ENCODE measurements around the gene QRFP. TPM values are rescaled to one million over a fixed set of nuclear protein-coding genes. Genes with fewer than 3 reads are reported as not detected.

Gene QRFP
- total RNA-seq, 1 experiment from 2014 or later = not detected

GRCh38 chr9:130915096-130915447 lies 18.5 kb upstream of the QRFP start:
- Histone ChIP-seq H3K4me2 (ENCODE audit: low read length) (no peak overlapping the region), H3K36me3 (ENCODE audit: control insufficient read depth in 1 of 2, insufficient read depth in 2 of 2, low read length in 2 of 2) (no peaks in the 10 kb centered on the region), H2AFZ (ENCODE audit: low read depth, low read length, poor library complexity, severe bottlenecking) (no peak overlapping the region), H3K4me3 (replicated peaks in 1 of 2; ENCODE audit: low read depth in 1 of 2, low read length in 2 of 2) (no peak overlapping the region), H3K9me3 (ENCODE audit: control insufficient read depth in 1 of 2, insufficient read depth in 1 of 2, low read depth in 1 of 2, low read length in 2 of 2) (no peaks in the 10 kb centered on the region), H3K9me2 (ENCODE audit: insufficient read depth) (no peaks in the 10 kb centered on the region), H3K27ac (ENCODE audit: low read depth, low read length) (no peak overlapping the region), H4K20me1 (ENCODE audit: insufficient read depth) (no peaks in the 10 kb centered on the region), H3K79me2 (ENCODE audit: insufficient read depth, low read length) (no peaks in the 10 kb centered on the region), H3K4me1 (ENCODE audit: control insufficient read depth in 1 of 2, insufficient read depth in 2 of 2, low read length in 2 of 2) (no peaks in the 10 kb centered on the region), H3K9ac (ENCODE audit: low read length) (no peak overlapping the region), H3K27me3 (ENCODE audit: insufficient read depth, low read length) (no peaks in the 10 kb centered on the region)
- DNase-seq (ENCODE audit: low read depth, low spot score) (no peak), ATAC-seq (no peak)
- intact Hi-C loops (cut with micrococcal nuclease) = no loop called here
- no peak for TF ChIP-seq ELF1 (IDR thresholded peaks at IDR 0.05; ENCODE audit: borderline replicate concordance, low read depth)
- TF ChIP-seq, protein P1, sequence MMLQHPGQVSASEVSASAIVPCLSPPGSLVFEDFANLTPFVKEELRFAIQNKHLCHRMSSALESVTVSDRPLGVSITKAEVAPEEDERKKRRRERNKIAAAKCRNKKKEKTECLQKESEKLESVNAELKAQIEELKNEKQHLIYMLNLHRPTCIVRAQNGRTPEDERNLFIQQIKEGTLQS (IDR thresholded peaks at IDR 0.05) = no peak
- no peak for TF ChIP-seq ZFX (IDR thresholded peaks at IDR 0.05)
- no peak for TF ChIP-seq CBX3 (IDR thresholded peaks at IDR 0.05; ENCODE audit: low read depth)
- no peak for TF ChIP-seq TCF7L2 (IDR thresholded peaks at IDR 0.05; ENCODE audit: borderline replicate concordance, extremely low read depth, insufficient read depth, insufficient read length)
- no peak for TF ChIP-seq SP1 (IDR thresholded peaks at IDR 0.05; ENCODE audit: low read depth)
- no peak for TF ChIP-seq SRF (IDR thresholded peaks at IDR 0.05; ENCODE audit: low read depth)
- no peak for TF ChIP-seq FOSL1 (IDR thresholded peaks at IDR 0.05; ENCODE audit: low read depth)
- ChIA-PET CTCF (no interaction called here), POLR2A (no interaction called here), RAD21 (ENCODE audit: low non-redundant PET in 1 of 2, low total read pairs in 2 of 2, uncharacterized antibody in 2 of 2, unreplicated experiment in 2 of 2) (no interaction called here)
- BruUV-seq (replicated peaks) = no TSS peak

DNA sequence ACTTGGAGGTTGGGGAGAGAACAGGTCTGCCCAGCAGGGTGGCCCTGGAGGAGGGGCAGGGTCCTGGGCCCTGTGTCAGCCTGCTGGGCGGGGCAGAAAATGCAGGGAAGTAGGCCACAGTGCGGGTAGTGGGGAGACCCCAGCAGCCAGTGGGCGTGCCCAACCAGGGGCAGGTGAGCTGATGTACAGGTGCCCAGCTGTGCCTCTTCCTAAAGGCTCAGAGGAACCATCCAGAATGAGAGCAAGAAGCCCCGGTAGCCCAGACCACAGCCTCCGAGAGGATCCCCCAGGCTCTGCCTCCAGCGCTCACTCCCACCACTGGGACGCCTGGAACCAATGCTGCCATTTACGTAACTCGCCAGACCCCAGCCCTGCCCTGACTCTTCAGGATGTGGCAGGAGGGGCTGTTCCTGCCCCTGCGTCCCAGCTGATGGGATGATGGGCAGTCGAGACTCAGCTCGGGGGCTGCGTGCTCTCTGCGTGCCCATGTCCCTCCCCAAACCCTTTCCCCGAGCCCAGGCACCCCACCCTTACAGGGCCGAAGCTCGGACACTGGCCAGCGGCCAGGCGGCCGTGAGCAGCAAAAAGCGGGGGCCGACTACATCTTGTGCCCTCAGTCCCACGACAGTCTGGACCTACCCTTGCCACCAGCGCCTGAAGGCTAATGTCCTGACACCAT lies 17.9 kb upstream of the QRFP start:
- H3K27ac ChIP-seq (ENCODE audit: low read depth, low read length) = no peak overlapping the region
- no peaks in the 10 kb centered on the region for H3K9me3 ChIP-seq (ENCODE audit: control insufficient read depth in 1 of 2, insufficient read depth in 1 of 2, low read depth in 1 of 2, low read length in 2 of 2)
- BruUV-seq (replicated peaks) = no TSS peak
- ChIA-PET POLR2A (no interaction called here), RAD21 (ENCODE audit: low non-redundant PET in 1 of 2, low total read pairs in 2 of 2, uncharacterized antibody in 2 of 2, unreplicated experiment in 2 of 2) (no interaction called here), CTCF (no interaction called here)
- H3K79me2 ChIP-seq (ENCODE audit: insufficient read depth, low read length) = no peaks in the 10 kb centered on the region
- no peak overlapping the region for H3K4me2 ChIP-seq (ENCODE audit: low read length)
- DNase-seq (ENCODE audit: low read depth, low spot score) (no peak), ATAC-seq (no peak)
- no peaks in the 10 kb centered on the region for H3K36me3 ChIP-seq (ENCODE audit: control insufficient read depth in 1 of 2, insufficient read depth in 2 of 2, low read length in 2 of 2)
- no peaks in the 10 kb centered on the region for H4K20me1 ChIP-seq (ENCODE audit: insufficient read depth)
- H3K4me3 ChIP-seq (replicated peaks in 1 of 2; ENCODE audit: low read depth in 1 of 2, low read length in 2 of 2) = no peak overlapping the region
- TF ChIP-seq, protein P2, sequence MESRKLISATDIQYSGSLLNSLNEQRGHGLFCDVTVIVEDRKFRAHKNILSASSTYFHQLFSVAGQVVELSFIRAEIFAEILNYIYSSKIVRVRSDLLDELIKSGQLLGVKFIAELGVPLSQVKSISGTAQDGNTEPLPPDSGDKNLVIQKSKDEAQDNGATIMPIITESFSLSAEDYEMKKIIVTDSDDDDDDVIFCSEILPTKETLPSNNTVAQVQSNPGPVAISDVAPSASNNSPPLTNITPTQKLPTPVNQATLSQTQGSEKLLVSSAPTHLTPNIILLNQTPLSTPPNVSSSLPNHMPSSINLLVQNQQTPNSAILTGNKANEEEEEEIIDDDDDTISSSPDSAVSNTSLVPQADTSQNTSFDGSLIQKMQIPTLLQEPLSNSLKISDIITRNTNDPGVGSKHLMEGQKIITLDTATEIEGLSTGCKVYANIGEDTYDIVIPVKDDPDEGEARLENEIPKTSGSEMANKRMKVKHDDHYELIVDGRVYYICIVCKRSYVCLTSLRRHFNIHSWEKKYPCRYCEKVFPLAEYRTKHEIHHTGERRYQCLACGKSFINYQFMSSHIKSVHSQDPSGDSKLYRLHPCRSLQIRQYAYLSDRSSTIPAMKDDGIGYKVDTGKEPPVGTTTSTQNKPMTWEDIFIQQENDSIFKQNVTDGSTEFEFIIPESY (IDR thresholded peaks at IDR 0.05; ENCODE audit: extremely low read depth, insufficient replicate concordance, low read length) = no peak
- TF ChIP-seq EZH2 (IDR thresholded peaks at IDR 0.05) (no peak), ZNF274 (IDR thresholded peaks at IDR 0.05; ENCODE audit: low read depth, low read length) (no peak)
- TF ChIP-seq, protein P3, sequence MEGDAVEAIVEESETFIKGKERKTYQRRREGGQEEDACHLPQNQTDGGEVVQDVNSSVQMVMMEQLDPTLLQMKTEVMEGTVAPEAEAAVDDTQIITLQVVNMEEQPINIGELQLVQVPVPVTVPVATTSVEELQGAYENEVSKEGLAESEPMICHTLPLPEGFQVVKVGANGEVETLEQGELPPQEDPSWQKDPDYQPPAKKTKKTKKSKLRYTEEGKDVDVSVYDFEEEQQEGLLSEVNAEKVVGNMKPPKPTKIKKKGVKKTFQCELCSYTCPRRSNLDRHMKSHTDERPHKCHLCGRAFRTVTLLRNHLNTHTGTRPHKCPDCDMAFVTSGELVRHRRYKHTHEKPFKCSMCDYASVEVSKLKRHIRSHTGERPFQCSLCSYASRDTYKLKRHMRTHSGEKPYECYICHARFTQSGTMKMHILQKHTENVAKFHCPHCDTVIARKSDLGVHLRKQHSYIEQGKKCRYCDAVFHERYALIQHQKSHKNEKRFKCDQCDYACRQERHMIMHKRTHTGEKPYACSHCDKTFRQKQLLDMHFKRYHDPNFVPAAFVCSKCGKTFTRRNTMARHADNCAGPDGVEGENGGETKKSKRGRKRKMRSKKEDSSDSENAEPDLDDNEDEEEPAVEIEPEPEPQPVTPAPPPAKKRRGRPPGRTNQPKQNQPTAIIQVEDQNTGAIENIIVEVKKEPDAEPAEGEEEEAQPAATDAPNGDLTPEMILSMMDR (IDR thresholded peaks at IDR 0.05 in 2 of 3, conservative IDR thresholded peaks at IDR 0.05 in 1 of 3; ENCODE audit: borderline replicate concordance in 1 of 3, insufficient read depth in 1 of 3, low read depth in 2 of 3, low read length in 2 of 3) = no peak
- intact Hi-C loops (cut with micrococcal nuclease) = no loop called here
- H3K9ac ChIP-seq (ENCODE audit: low read length) = no peak overlapping the region
- no peaks in the 10 kb centered on the region for H3K9me2 ChIP-seq (ENCODE audit: insufficient read depth)
- no peak overlapping the region for H2AFZ ChIP-seq (ENCODE audit: low read depth, low read length, poor library complexity, severe bottlenecking)
- no peaks in the 10 kb centered on the region for H3K27me3 ChIP-seq (ENCODE audit: insufficient read depth, low read length)
- H3K4me1 ChIP-seq (ENCODE audit: control insufficient read depth in 1 of 2, insufficient read depth in 2 of 2, low read length in 2 of 2) = no peaks in the 10 kb centered on the region
